C1 segment of cervical spinal cord (tissue), 14 donors: ENCODE measurements around the gene ANXA2.

Source experiments
- DNase-seq, 14 donors: peaks; one replicate each; lab custom pipeline; 2025; lab: John Stamatoyannopoulos, UW

The ANXA2 gene

GRCh38 chr15:60299452-60300047, 98.2 kb downstream of the ANXA2 start:
- peak in 8 of 14 donors; percentile 9 to 36 (median 18) for DNase-seq
